Kidney epithelial cell (primary cell): ENCODE results near the gene RAPGEF4. TPM values are rescaled to one million over a fixed set of nuclear protein-coding genes. Genes with fewer than 3 reads are reported as not detected.

Experiments used
- DNase-seq: peaks from one replicate; pipeline ENCODE4 v3.0.0-alpha.2; 2010; ENCODE audit warnings: low read depth
- H3K27me3 ChIP-seq: 2 replicates; pipeline ENCODE4 v1.6.0; 2011; ENCODE audit warnings: low read length; ENCODE audit not compliant: control insufficient read depth, insufficient read depth
- H3K36me3 ChIP-seq: 2 replicates; pipeline ENCODE4 v1.5.1; 2011; ENCODE audit warnings: low read length; ENCODE audit not compliant: control insufficient read depth, insufficient read depth
- H3K4me3 ChIP-seq: 2 replicates; pipeline ENCODE4 v1.5.1; 2011; ENCODE audit warnings: low read depth, mild to moderate bottlenecking, control low read depth, low read length
- CTCF ChIP-seq: IDR thresholded peaks from 2 replicates; pipeline ENCODE4 v1.5.1; 2011; ENCODE audit warnings: mild to moderate bottlenecking, moderate library complexity, low read length, control low read depth, inconsistent platforms; ENCODE audit not compliant: insufficient read depth, poor library complexity, severe bottlenecking
- total RNA-seq: library from RNA; depleted of rRNA; stranded (reverse); fragments of >200 nt; gene quantifications from 2 replicates; pipeline ENCODE4 v1.2.3, GENCODE V29; 2015

The RAPGEF4 gene
- total RNA-seq, 1 donor from 2014 or later, result 0.71 TPM

DNA sequence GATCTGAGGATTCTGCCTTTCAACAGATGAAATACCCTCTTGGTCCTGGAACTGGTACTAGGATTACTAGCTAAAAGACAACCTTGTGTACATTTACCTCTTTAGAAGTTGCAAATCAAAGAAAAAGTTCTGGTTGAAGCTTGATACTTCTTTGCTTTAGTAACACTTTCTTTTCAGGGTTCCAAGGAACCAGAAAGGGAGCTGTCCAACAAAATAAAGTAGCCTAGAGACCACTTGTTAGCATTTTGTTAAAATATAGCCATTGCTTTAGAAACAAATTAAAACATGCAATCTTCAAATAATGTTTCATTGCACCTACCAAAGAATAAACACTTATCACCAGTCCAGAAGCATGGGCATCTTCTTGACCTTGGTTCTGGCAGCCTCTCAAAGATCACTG, 222.1 kb downstream of the RAPGEF4 start:
- H3K4me3 ChIP-seq, result no peak overlapping the region
- no peak for DNase-seq
- no peak for TF ChIP-seq CTCF
- H3K27me3 ChIP-seq, result no peaks in the 10 kb centered on the region
- no peaks in the 10 kb centered on the region for H3K36me3 ChIP-seq

GRCh38 chr2:172962082-172962481, 226.4 kb downstream of the RAPGEF4 start:
- no peak for DNase-seq
- Histone ChIP-seq H3K27me3 (no peaks in the 10 kb centered on the region), H3K4me3 (no peak overlapping the region), H3K36me3 (no peaks in the 10 kb centered on the region)
- no peak for TF ChIP-seq CTCF

GRCh38 chr2:172962824-172963223, 227.2 kb downstream of the RAPGEF4 start:
- no peaks in the 10 kb centered on the region for H3K27me3 ChIP-seq
- DNase-seq, result no peak
- no peak overlapping the region for H3K4me3 ChIP-seq
- no peak for TF ChIP-seq CTCF
- H3K36me3 ChIP-seq, result no peaks in the 10 kb centered on the region

GRCh38 chr2:172964511-172965139, 229.0 kb downstream of the RAPGEF4 start:
- no peaks in the 10 kb centered on the region for H3K27me3 ChIP-seq
- no peak for DNase-seq
- no peaks in the 10 kb centered on the region for H3K36me3 ChIP-seq
- no peak overlapping the region for H3K4me3 ChIP-seq
- TF ChIP-seq CTCF, result no peak

DNA sequence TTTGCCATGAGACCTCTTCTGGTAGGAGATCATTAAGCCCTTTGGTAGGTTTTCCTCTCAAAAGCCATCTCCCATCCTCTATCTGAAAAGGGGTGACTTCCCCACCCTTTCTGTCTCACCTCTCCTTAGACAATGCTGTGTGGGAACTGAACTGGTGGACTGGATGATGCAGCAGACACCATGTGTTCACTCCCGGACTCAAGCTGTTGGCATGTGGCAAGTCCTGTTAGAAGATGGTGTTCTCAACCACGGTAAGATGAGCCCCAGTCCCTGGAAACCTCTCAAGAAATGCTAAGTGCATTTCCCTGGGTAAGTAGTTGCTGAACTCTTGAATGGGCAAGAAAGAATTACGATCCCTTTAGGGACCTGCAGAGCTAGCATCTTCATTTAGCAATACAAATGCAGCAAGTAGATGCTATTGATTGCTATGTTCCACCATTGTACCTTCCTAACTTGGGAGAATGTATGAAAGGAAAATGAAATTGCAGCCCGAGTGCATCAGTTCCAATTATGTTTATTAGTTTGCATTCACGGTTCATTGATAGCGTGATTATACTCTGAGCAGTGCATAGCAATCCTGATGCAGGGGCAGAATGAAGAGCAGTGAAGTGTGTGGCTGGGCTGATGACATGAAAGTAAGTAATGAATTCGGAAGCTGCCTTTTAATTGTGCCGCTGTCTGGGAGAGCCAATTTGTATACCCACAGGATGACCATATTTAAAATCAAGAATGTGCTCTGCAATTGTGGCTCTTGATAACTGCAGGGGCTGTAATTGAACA, 230.0 kb downstream of the RAPGEF4 start:
- Histone ChIP-seq H3K4me3 (no peak overlapping the region), H3K36me3 (no peaks in the 10 kb centered on the region), H3K27me3 (no peaks in the 10 kb centered on the region)
- DNase-seq, result no peak
- no peak for TF ChIP-seq CTCF
